ENCODE measurements around the gene CCDC63.
"Not testable (repeated sequence)": the region's sequence is repeated elsewhere in the genome, so short reads cannot be mapped to it uniquely, and the experiment has no call there.

CCDC63 gene

GRCh38 chr12:110950867-110951266 lies 104.1 kb downstream of the CCDC63 start:
- not testable (repeated sequence) for DNase-seq

Measured in anterior cingulate cortex (tissue), 58 donors.